ENCODE results near the gene SF3A1. TPM values are rescaled to one million over a fixed set of nuclear protein-coding genes. Genes with fewer than 3 reads are reported as not detected.

Gene SF3A1
- total and polyA plus RNA-seq, 9 of the 15 experiments (the other 6 are each of a cell fraction or from before 2014, with no cell fraction given), result 6.7 to 228 (median 13.0) TPM

GRCh38 chr22:30390974-30391691 is 34.4 kb upstream of the SF3A1 start (continued):
- TF ChIP-seq CTCF (IDR thresholded peaks at IDR 0.05 in 2 of 3, conservative IDR thresholded peaks at IDR 0.05 in 1 of 3; ENCODE audit: insufficient read depth in 2 of 3, low read depth in 1 of 3, low read length in 3 of 3), result peak; percentile 82 to 92 (median 85)
- no peak for TF ChIP-seq CCNT2 (IDR thresholded peaks at IDR 0.05; ENCODE audit: borderline replicate concordance, extremely low read depth, insufficient read length, low read depth, low read length)
- TF ChIP-seq TFAM (CRISPR knock-in tag; conservative IDR thresholded peaks at IDR 0.05), result no peak
- no peak for TF ChIP-seq SNRNP70 (optimal IDR thresholded peaks at IDR 0.05; ENCODE audit: low read depth, low read length)
- TF ChIP-seq STAG1 (CRISPR knock-in tag; IDR thresholded peaks at IDR 0.05; ENCODE audit: borderline replicate concordance), result peak; percentile 74
- no peak for TF ChIP-seq MCM3 (IDR thresholded peaks at IDR 0.05)
- TF ChIP-seq CBX1 (IDR thresholded peaks at IDR 0.05; ENCODE audit: low read depth), result 0 out of 2 replicates have a peak, but pooled peaks have one; percentile 55
- peak; percentile 65; the same call in 1 of the 2 replicates for TF ChIP-seq CC2D1A (IDR thresholded peaks at IDR 0.05)
- TF ChIP-seq TEAD1 (CRISPR knock-in tag; IDR thresholded peaks at IDR 0.05), result peak in 1 of 2 experiments; percentile 86; a peak in 1 of 4 replicates
- TF ChIP-seq ATF7 (IDR thresholded peaks at IDR 0.05), result peak; percentile 47
- TF ChIP-seq ZNF143 (CRISPR knock-in tag; IDR thresholded peaks at IDR 0.05), result no peak
- no peak for TF ChIP-seq ZNF507 (tag; conservative IDR thresholded peaks at IDR 0.05)
- TF ChIP-seq ZNF444 (CRISPR knock-in tag; IDR thresholded peaks at IDR 0.05), result no peak
- peak; percentile 15; the same call in 1 of the 2 replicates for TF ChIP-seq RB1 (IDR thresholded peaks at IDR 0.05; ENCODE audit: low read depth)
- TF ChIP-seq THRA (IDR thresholded peaks at IDR 0.05), result no peak
- TF ChIP-seq DEAF1 (CRISPR knock-in tag; IDR thresholded peaks at IDR 0.05), result peak; percentile 71
- no peak for TF ChIP-seq HLTF (IDR thresholded peaks at IDR 0.05)
- TF ChIP-seq ELK1 (CRISPR knock-in tag; IDR thresholded peaks at IDR 0.05), result no peak
- no peak for TF ChIP-seq PML (IDR thresholded peaks at IDR 0.05; ENCODE audit: low read length)
- no peak for TF ChIP-seq POLR3G (IDR thresholded peaks at IDR 0.05; ENCODE audit: extremely low read depth, insufficient read length, insufficient replicate concordance)

All from K562 (cell line).